ENCODE results near the gene KIR2DL4.

DNA sequence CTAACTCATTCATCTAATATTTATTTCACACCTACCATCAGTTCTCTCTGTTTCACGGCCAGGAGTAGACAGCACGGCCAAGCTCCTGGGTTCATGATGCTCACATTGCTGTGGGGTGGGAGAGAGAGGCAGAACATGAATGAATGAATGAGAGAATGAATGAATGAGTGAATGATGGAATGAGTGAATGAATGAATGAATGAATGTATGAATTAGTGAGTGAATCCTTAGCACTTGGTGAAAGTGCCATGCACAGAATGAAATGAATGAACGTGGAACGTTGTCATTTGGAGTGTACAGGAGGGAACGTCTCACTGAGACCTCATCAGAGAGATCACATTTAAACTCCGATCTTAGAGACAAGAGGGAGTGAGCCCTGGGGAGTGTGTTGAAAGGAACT lies 11.9 kb upstream of the KIR2DL4 start:
- no peak for TF ChIP-seq POLR2AphosphoS5 (IDR thresholded peaks at IDR 0.05)
- TF ChIP-seq, protein P1, sequence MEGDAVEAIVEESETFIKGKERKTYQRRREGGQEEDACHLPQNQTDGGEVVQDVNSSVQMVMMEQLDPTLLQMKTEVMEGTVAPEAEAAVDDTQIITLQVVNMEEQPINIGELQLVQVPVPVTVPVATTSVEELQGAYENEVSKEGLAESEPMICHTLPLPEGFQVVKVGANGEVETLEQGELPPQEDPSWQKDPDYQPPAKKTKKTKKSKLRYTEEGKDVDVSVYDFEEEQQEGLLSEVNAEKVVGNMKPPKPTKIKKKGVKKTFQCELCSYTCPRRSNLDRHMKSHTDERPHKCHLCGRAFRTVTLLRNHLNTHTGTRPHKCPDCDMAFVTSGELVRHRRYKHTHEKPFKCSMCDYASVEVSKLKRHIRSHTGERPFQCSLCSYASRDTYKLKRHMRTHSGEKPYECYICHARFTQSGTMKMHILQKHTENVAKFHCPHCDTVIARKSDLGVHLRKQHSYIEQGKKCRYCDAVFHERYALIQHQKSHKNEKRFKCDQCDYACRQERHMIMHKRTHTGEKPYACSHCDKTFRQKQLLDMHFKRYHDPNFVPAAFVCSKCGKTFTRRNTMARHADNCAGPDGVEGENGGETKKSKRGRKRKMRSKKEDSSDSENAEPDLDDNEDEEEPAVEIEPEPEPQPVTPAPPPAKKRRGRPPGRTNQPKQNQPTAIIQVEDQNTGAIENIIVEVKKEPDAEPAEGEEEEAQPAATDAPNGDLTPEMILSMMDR (IDR thresholded peaks at IDR 0.05): no peak
